ENCODE measurements around the gene WNK1.
"Not testable (repeated sequence)": the region's sequence is repeated elsewhere in the genome, so short reads cannot be mapped to it uniquely, and the experiment has no call there.

Gene WNK1

GRCh38 chr12:751999-752694 is at the start of gene WNK1:
Gene WNK1 (plus strand): TSS chr12:752579. CDS start chr12:753566, 987 bp downstream.
- peak; percentile 96 for DNase-seq

- no peak for DNase-seq
Measured at GRCh38 chr12:704516-705242, 47.7 kb upstream of the WNK1 start.

- DNase-seq, result not testable (repeated sequence)
Measured at GRCh38 chr12:708084-708483, 44.3 kb upstream of the WNK1 start.

- no peak for DNase-seq
Measured at GRCh38 chr12:709455-710020, 42.8 kb upstream of the WNK1 start.

GRCh38 chr12:712172-712863 is 40.1 kb upstream of the WNK1 start:
- DNase-seq, result no peak

- DNase-seq, result no peak
Measured at GRCh38 chr12:713281-713875, 39.0 kb upstream of the WNK1 start.

- peak; percentile 56 for DNase-seq
Measured at GRCh38 chr12:716506-716905, 35.9 kb upstream of the WNK1 start.

- DNase-seq, result no peak
Measured at GRCh38 chr12:718756-719102, 33.6 kb upstream of the WNK1 start.

GRCh38 chr12:720231-720941 is 32.0 kb upstream of the WNK1 start:
- no peak for DNase-seq

GRCh38 chr12:724194-724855 is 28.1 kb upstream of the WNK1 start:
- no peak for DNase-seq

GRCh38 chr12:725076-725475 is 27.3 kb upstream of the WNK1 start:
- DNase-seq, result no peak

- no peak for DNase-seq
Measured at GRCh38 chr12:726281-727140, 25.9 kb upstream of the WNK1 start.

- no peak for DNase-seq
Measured at GRCh38 chr12:727321-727720, 25.1 kb upstream of the WNK1 start.

- DNase-seq, result no peak
Measured at GRCh38 chr12:728781-729180, 23.6 kb upstream of the WNK1 start.

- DNase-seq, result no peak
Measured at GRCh38 chr12:729221-729620, 23.2 kb upstream of the WNK1 start.

GRCh38 chr12:730550-730949 is 21.8 kb upstream of the WNK1 start:
- no peak for DNase-seq

GRCh38 chr12:737122-737739 is 15.1 kb upstream of the WNK1 start:
- no peak for DNase-seq

- no peak for DNase-seq
Measured at GRCh38 chr12:738712-739111, 13.7 kb upstream of the WNK1 start.

GRCh38 chr12:739349-739748 is 13.0 kb upstream of the WNK1 start:
- DNase-seq, result no peak

- no peak for DNase-seq
Measured at GRCh38 chr12:740921-741320, 11.5 kb upstream of the WNK1 start.
